Kidney (tissue), 14 donors: Measurements from ENCODE around the gene RAET1E. TPM values are rescaled to one million over a fixed set of nuclear protein-coding genes. Genes with fewer than 3 reads are reported as not detected.

ENCODE experiments used
- DNase-seq, 5 donors: peaks; one replicate each; pipeline ENCODE4 v3.0.0-alpha.2; 2013 to 2020
- FAIRE-seq: peaks from 2 replicates; lab custom pipeline; 2012; peaks lifted over from hg19 to GRCh38; lab: Jason Lieb, UNC
- H3K27ac ChIP-seq, 2 donors: one replicate each; pipeline ENCODE4 v1.7.0; 2013; ENCODE audit warnings: low read depth in 2 of 2, low read length in 2 of 2, inconsistent platforms in 1 of 2
- H3K27me3 ChIP-seq: one replicate; pipeline ENCODE4 v1.7.1; 2013; ENCODE audit warnings: low read length, inconsistent platforms; ENCODE audit not compliant: control insufficient read depth, insufficient read depth
- H3K36me3 ChIP-seq, 3 donors: one replicate each; pipeline versions ENCODE4 v1.7.0 to v1.7.1; 2013; ENCODE audit warnings: low read length in 3 of 3, control low read depth in 1 of 3, inconsistent platforms in 1 of 3; ENCODE audit not compliant: insufficient read depth in 3 of 3, control insufficient read depth in 2 of 3
- H3K4me1 ChIP-seq, 3 donors: one replicate each; pipeline versions ENCODE4 v1.7.0 to v1.7.1; 2013; ENCODE audit warnings: low read length in 3 of 3, inconsistent platforms in 1 of 3, low read depth in 1 of 3; ENCODE audit not compliant: control insufficient read depth in 2 of 3, insufficient read depth in 2 of 3
- H3K4me3 ChIP-seq, 3 donors: one replicate each; pipeline versions ENCODE4 v1.7.0 to v1.8.1; 2013; ENCODE audit warnings: low read length in 3 of 3, control low read depth in 1 of 3, inconsistent platforms in 1 of 3
- H3K9ac ChIP-seq, 3 donors: one replicate each; pipeline versions ENCODE4 v1.7.0 to v1.7.1; 2013; ENCODE audit warnings: low read length in 3 of 3, control low read depth in 1 of 3, inconsistent platforms in 1 of 3
- H3K9me3 ChIP-seq, 3 donors: one replicate each; pipeline versions ENCODE4 v1.7.0 to v1.7.1; 2013; ENCODE audit warnings: low read length in 3 of 3, control low read depth in 1 of 3, inconsistent platforms in 1 of 3; ENCODE audit not compliant: control insufficient read depth in 2 of 3, insufficient read depth in 1 of 3
- intact Hi-C: fragments of 100-400 bp; cut with DNase I; formaldehyde crosslinking; loops from one replicate; pipeline ENCODE4 v1.11.1; 2022
- polyA plus RNA-seq: library from polyadenylated mRNA; stranded (reverse); fragments of 350-450 nt; fragmentation: Illumina TruSeq; extraction: RNeasy Lipid Tissue Mini Kit (QIAGEN cat#74804); gene quantifications from one replicate; pipeline ENCODE4 v1.2.3, GENCODE V29; 2014; ENCODE audit warnings: low read depth, low replicate concordance; ENCODE audit not compliant: insufficient read depth
- total RNA-seq: library from RNA; stranded (reverse); fragmentation: NEBNext Ultra II Directional; extraction: Animal tissue kit (Norgen Biotek cat#: 25700); gene quantifications from one replicate; pipeline ENCODE4 v1.2.1, GENCODE V29; 2021
- TF ChIP-seq, protein P1 (sequence below): IDR thresholded peaks from 3 replicates; pipeline ENCODE4 v1.5.1; 2012; ENCODE audit warnings: mild to moderate bottlenecking, moderate library complexity, borderline replicate concordance; ENCODE audit not compliant: insufficient read depth; ENCODE audit errors: extremely low read depth
- donor health status: control.
- donor health status: control.
- donor health status: control.
- donor health status: control.
- donor health status: control.
- donor health status: DM: yes; HTN: yes; CAD: no.
- donor health status: Normal renal cell carcinoma (clear cell type).

RAET1E gene
- total and polyA plus RNA-seq, 2 donors from 2014 or later: 1.0 to 3.1 TPM

DNA sequence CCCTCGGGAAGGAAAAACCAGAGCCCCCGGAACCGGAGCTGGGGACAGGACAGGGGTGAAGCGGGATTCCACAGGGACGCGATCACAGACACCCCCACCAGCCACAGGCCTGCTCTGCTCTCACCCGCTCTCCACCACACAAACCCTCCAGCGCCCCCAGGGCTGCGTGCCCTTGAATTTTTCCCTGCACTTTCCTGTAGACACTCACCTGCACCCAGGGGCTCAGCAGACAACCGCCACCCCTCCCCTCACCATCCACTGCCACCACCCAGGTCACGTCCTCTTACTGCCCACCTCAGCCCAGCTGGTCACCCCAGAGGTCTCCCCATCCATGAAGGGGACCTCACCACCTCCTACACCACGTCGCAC lies 44.5 kb upstream of the RAET1E start:
- FAIRE-seq (no peak), DNase-seq (no peak)
- no peaks in the 10 kb centered on the region for H3K36me3 ChIP-seq
- H3K27ac ChIP-seq: no peak overlapping the region
- no peaks in the 10 kb centered on the region for H3K9me3 ChIP-seq
- intact Hi-C loops: no loop called here
- peaks cover 35% of the 10 kb centered on the region for H3K27me3 ChIP-seq
- H3K9ac ChIP-seq: no peak overlapping the region
- peaks cover 0 to 9% (median 3%) of the 10 kb centered on the region in 3 donors for H3K4me1 ChIP-seq
- H3K4me3 ChIP-seq: peak overlapping the region in 1 of 3 donors; percentile 54
- TF ChIP-seq, protein P1, sequence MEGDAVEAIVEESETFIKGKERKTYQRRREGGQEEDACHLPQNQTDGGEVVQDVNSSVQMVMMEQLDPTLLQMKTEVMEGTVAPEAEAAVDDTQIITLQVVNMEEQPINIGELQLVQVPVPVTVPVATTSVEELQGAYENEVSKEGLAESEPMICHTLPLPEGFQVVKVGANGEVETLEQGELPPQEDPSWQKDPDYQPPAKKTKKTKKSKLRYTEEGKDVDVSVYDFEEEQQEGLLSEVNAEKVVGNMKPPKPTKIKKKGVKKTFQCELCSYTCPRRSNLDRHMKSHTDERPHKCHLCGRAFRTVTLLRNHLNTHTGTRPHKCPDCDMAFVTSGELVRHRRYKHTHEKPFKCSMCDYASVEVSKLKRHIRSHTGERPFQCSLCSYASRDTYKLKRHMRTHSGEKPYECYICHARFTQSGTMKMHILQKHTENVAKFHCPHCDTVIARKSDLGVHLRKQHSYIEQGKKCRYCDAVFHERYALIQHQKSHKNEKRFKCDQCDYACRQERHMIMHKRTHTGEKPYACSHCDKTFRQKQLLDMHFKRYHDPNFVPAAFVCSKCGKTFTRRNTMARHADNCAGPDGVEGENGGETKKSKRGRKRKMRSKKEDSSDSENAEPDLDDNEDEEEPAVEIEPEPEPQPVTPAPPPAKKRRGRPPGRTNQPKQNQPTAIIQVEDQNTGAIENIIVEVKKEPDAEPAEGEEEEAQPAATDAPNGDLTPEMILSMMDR: no peak

DNA sequence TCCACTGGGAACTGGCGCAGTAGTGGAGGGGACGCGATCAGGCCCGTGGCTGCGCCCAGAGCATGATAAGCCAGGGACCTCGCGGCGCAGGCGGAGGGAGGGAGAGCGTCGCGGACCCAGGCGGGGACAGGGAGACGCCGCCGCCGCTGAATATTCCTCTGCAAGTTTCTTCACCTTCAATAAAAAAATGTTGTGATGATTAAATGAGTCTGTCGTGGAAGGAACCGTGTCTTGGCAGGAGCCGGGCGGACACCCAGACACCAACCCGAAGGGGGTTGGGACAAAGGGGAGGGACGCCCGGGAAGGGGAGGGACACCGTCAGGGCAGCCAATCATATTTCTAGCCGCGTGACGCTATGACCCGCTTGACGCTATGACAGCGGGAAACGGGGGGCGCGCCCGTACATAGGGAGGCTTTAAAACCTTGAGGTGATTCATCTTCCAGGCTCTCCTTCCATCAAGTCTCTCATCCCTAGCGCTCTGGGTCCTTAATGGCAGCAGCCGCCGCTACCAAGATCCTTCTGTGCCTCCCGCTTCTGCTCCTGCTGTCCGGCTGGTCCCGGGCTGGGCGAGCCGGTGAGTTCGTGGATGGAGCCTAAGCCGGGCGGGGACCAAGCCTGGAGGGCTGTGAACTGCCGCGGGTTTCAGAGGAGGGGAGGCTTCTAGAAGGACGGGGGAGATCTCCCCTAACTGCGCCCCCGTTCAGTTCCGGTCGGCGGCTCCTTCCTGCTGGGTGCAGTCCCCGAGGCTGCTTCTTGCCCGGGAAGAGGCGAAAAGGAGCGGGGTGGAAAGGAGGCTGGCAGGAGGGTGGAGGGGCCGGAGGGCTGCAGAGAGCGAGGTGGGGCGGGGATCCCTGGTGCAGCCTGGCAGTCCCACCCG lies 43.9 kb upstream of the RAET1E start, which contains the start of gene ULBP2:
Gene ULBP2, plus strand, starts transcription at position 432 of the 878 bp plus-strand sequence. Its CDS starts 59 bp downstream, at position 491.
- TF ChIP-seq, protein P1: no peak
- no peak within 1 kb of the TSS for H3K27ac ChIP-seq
- FAIRE-seq: no peak

DNA sequence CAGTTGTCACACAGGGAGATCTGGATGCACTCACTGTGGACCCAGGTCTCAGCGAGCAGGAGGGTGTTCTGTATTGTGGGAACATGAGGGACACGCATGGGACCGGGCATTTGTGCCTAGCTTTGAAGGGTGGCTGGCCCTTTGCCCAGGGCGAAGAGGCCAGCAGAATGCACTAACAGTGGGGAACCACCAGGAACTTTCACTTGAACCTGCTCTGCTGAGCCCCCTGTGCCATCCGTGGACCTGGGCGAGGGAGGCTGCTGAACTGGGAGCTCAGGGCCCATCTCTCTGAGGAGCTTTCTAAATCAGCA lies 42.7 kb upstream of the RAET1E start:
- intact Hi-C loops: no loop called here
- H3K27me3 ChIP-seq: peaks cover 50% of the 10 kb centered on the region
- TF ChIP-seq, protein P1: no peak
- H3K9ac ChIP-seq: no peak overlapping the region
- no peak overlapping the region for H3K4me3 ChIP-seq
- FAIRE-seq (no peak), DNase-seq (peak in 1 of 5 donors; percentile 54)
- no peaks in the 10 kb centered on the region for H3K9me3 ChIP-seq
- no peaks in the 10 kb centered on the region for H3K36me3 ChIP-seq
- H3K4me1 ChIP-seq: peaks cover 0 to 9% (median 3%) of the 10 kb centered on the region in 3 donors
- H3K27ac ChIP-seq: no peak overlapping the region

More for the DNA sequence above, 43.9 kb upstream of the RAET1E start, which contains the start of gene ULBP2:
- H3K36me3 ChIP-seq: no peaks in the 10 kb centered on the region
- peak; percentile 83 to 95 (median 86) for DNase-seq
- peaks cover 0 to 9% (median 3%) of the 10 kb centered on the region in 3 donors for H3K4me1 ChIP-seq
- no peaks in the 10 kb centered on the region for H3K9me3 ChIP-seq
- intact Hi-C loops: no loop called here
- H3K9ac ChIP-seq: no peak within 1 kb of the TSS
- H3K27me3 ChIP-seq: peaks cover 39% of the 10 kb centered on the region
- peak within 1 kb of the TSS; percentile 54 to 63 (median 54) for H3K4me3 ChIP-seq
